DOHH2 (cell line): ENCODE results near the gene ALPK1.

Experiments used
- CTCF ChIP-seq: fragments of 200-600 bp; sonication (generic); IDR thresholded peaks from one replicate; pipeline ENCODE4 v1.5.1; 2014; ENCODE audit warnings: antibody characterized with exemption, mild to moderate bottlenecking, low read depth, low read length; ENCODE audit not compliant: poor library complexity, severe bottlenecking
- EZH2phosphoT487 ChIP-seq: fragments of 200-600 bp; sonication (generic); IDR thresholded peaks from 2 replicates; pipeline ENCODE4 v1.6.1; 2017; ENCODE audit warnings: borderline replicate concordance, mild to moderate bottlenecking, antibody characterized with exemption, low read length, moderate library complexity, mixed read lengths

- TF ChIP-seq CTCF = no peak
- no peak for TF ChIP-seq EZH2phosphoT487
Observed at GRCh38 chr4:112289407-112290253, 7.5 kb upstream of the ALPK1 start.
